Epidermal melanocyte (primary cell): ENCODE measurements around the gene LIMS1.
"Not testable (repeated sequence)": the region's sequence is repeated elsewhere in the genome, so short reads cannot be mapped to it uniquely, and the experiment has no call there.

Experiments
- DNase-seq: peaks from one replicate; pipeline ENCODE4 v3.0.0; 2011; ENCODE audit warnings: low spot score; ENCODE audit not compliant: insufficient read length

LIMS1 gene

GRCh38 chr2:108586631-108587030 is 52.4 kb downstream of the LIMS1 start:
- no peak for DNase-seq

DNA sequence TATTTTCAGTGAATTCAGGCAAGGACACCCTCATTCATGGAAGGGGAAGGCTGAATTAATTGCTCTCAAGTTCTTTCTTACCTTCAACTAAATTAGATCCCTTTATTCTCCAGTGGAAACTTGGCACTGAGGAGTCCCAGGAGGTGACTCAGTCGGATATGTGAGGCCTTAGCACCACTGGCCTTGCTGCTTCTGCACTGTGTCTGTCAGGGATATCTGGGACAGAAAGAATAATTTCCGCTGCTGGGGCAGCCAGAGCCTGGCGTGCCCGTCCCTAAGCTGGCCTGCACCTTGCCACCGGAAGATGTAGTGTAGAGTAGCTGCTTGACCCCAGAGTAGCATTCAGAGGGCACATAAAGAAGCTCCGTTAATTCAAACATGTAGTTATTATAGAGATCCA is 53.4 kb downstream of the LIMS1 start:
- DNase-seq: no peak

DNA sequence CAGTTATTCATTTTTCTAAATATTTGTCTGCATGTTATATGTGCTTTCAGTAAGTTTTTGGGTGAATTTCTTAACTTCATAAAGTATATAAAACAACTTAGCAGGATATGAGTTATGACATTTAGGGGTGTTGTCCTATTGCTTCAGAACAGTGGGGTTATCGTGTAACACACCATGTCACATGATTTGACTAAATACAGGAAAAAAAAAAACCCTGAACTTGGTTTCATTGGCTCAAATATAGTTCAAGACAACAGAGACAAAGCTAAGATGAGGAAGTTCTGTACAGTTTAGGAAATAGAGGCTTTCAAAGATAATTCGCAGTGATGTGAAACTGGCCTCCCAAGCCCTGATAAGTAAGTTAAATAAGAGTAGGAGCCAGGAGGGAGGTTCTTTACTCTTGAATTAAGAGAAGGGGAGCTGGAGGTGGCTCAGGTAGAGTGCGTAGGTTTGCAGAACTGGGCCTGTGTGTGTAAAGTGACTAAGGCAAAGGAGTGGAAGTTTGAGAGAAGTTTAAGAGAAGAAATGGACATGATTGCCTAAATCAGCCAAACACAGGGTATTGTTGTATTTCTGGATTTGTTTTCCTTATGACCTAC is 53.9 kb downstream of the LIMS1 start:
- no peak for DNase-seq

DNA sequence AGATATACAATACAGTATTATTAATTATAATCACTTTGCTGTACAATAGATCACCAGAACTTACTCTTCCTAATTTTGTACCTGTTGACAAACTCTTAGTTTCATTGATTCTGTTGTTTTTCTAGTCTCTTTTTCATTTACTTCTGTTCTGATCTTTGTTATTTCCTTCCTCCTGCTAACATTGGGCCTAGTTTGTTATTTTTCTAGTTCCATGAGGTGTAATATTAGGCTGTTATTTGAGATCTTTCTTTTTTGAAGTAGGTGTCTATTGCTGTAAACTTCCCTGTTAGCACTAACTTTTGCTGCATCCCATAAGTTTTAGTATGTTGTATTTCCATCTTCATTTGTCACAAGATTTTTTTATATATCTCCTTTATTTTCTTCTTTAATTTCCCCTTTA is 55.1 kb downstream of the LIMS1 start:
- no peak for DNase-seq

GRCh38 chr2:108589781-108590180 is 55.5 kb downstream of the LIMS1 start:
- DNase-seq: no peak

GRCh38 chr2:108591163-108591562 is 56.9 kb downstream of the LIMS1 start:
- no peak for DNase-seq

- DNase-seq: no peak
Measured at GRCh38 chr2:108593547-108594098, 59.4 kb downstream of the LIMS1 start.

DNA sequence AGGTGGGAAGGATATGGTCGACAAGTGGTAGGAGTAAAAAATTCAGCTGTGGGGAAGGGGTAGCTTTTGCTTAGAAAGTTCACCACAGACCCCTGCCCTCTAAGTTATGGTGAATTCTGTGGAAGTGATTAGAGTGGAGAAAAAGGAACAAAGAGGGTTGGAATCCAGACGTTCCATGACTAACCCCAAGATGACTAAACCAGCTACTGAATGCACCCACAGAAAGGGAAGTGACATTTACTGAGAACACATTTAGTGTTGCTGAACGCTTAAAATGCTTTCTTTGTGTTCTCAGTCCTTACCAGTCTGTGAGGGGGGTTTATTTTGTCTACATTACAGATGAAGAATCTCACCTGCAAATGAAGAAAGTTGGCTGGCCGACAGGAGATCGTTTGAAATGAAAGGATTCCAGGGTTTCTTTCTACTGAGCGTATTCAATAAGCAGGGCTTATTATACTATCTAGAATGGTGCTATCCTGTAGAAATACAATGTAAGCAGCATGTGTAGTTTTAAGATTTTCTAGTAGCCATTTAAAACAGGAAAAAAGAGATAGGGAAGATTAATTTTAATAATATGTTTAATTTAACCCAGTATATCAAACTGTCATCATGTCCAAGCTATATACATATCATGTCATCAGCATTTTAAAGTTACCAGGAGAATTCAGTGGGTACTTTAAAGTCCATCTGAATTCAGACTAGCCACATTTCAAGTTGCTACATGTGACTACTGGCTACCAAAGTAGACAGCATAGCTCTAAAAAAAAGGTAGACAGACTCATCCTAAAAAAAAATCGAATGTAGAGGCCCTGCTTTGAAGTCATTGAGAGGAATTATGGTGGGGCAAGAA is 60.1 kb downstream of the LIMS1 start:
- no peak for DNase-seq

- DNase-seq: no peak
Measured at GRCh38 chr2:108594982-108595464, 60.8 kb downstream of the LIMS1 start.

GRCh38 chr2:108595771-108596170 is 61.5 kb downstream of the LIMS1 start:
- DNase-seq: not testable (repeated sequence)

GRCh38 chr2:108597105-108597744 is 63.0 kb downstream of the LIMS1 start:
- DNase-seq: not testable (repeated sequence)

DNA sequence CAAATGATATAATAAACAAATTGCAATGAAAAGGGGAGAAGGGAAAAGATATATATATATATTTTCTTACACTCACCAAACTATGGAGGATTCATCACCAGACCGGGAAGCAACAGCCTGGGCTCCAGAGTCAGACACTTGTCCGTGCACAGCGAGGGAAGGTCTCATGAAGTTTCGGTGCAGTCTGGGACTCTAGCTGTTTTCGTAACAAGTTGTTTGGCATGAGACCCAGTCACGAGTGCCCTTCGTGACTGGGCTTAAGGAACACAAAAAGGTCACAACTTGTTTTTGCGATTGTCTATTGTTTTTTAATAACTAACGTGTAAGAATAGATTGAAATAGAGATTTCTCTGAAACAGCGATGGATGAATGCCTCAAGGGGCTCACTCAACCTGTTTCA is 66.9 kb downstream of the LIMS1 start:
- DNase-seq: not testable (repeated sequence)

DNA sequence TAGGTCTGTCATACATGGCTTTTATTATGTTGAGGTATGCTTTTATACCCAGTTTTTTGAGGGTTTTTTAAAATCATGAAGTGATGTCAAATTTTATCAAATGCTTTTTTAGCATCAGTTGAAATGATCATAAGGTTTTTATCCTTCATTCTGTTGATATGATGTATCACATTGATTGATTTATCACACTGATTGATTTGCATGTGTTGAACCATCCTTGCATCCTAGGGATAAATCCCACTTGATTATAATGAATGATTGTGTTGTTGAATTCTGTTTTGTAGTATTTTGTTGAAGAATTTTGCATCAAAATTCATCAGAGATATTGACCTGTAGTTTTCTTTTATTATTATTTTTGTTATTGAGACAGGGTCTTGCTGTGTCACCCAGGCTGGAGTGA is 68.2 kb downstream of the LIMS1 start:
- DNase-seq: no peak

GRCh38 chr2:108604196-108604595 is 69.9 kb downstream of the LIMS1 start:
- DNase-seq: no peak

GRCh38 chr2:108605947-108606346 is 71.7 kb downstream of the LIMS1 start:
- DNase-seq: no peak

- DNase-seq: no peak
Measured at GRCh38 chr2:108607706-108608301, 73.5 kb downstream of the LIMS1 start.

DNA sequence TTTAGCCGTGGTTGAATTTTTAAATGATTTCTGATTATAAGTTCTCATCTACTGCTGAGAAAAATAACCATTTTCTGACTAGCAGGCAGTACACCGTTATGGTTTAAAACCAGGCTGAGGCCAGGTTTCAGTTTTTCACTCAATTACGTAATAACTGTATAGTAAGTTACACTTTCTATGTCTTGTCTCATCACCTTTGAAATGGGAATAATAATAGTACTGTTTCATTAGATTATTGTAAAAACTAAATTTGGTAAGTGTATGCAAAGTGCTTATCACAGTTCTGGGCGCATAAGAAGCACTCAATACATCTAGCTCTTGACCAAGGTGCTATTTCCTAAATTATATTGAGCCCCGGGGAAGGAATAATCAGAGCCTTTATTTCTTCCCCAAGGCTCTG is 76.8 kb downstream of the LIMS1 start:
- no peak for DNase-seq

GRCh38 chr2:108612153-108612513 is 77.9 kb downstream of the LIMS1 start:
- no peak for DNase-seq

GRCh38 chr2:108612514-108613183 is 78.4 kb downstream of the LIMS1 start:
- DNase-seq: no peak

DNA sequence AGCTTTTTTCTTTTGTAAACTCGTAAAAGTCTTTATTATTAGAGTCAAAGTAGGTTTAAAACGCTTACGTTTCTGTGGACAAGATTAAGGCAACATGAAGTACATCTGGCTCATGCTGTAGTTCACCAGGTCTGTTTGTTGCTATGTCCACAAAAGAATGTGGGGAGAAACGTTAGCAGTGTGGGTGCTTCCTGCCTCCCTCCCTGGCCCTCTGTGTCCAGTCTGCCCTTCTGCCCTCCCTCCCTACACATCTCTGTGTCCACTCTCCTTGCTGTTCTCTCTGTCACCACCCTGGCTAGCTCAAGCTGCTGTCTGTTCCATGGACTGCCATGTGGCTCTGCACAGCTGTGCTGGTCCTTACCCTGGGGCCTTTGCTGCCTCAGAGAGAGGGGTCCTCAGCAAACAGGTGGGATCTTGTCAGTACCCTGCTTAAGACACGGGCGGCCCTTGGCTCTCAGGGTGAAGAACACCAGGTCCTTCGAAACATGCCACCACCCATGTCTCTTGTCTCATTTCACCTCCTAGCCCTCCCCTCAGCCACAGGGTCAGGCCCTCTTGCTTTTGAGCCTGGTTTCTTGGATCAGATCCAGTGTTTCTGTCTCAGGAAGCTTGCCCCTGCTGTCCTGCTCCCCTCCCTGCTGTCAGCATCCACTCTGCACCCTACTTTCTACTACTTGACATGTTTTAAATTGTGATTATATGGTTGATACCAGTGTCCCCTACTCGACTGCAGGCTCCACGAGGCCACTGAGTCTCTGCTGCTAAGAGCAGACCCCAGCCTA is 79.2 kb downstream of the LIMS1 start:
- DNase-seq: no peak
